ENCODE measurements around the gene PTPRM. TPM values are rescaled to one million over a fixed set of nuclear protein-coding genes. Genes with fewer than 3 reads are reported as not detected.
A peak's percentile ranks its signal among the peaks of the same experiment; 100 is the strongest.

The PTPRM gene
- total RNA-seq, 1 donor from 2014 or later, result 13.9 TPM

DNA sequence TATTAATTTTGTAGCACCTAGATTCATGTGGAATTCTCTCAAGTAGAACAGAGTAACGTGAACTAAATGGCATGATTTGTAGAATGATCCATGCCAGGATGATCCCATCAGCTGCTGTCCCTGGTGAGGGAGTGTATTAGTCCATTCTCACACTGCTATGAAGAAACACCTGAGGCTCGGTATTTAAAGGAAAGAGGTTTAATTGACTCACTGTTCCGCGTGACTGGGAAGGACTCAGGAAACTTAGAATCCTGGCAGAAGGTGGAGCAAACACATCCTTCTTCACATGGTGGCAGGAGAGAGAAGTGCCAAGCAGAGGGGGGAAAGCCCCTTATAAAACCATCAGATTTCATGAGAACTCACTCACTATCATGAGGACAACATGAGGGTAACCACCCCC is 312.6 kb downstream of the PTPRM start:
- TF ChIP-seq EZH2phosphoT487 (IDR thresholded peaks at IDR 0.05), result no peak
- TF ChIP-seq, protein P1, sequence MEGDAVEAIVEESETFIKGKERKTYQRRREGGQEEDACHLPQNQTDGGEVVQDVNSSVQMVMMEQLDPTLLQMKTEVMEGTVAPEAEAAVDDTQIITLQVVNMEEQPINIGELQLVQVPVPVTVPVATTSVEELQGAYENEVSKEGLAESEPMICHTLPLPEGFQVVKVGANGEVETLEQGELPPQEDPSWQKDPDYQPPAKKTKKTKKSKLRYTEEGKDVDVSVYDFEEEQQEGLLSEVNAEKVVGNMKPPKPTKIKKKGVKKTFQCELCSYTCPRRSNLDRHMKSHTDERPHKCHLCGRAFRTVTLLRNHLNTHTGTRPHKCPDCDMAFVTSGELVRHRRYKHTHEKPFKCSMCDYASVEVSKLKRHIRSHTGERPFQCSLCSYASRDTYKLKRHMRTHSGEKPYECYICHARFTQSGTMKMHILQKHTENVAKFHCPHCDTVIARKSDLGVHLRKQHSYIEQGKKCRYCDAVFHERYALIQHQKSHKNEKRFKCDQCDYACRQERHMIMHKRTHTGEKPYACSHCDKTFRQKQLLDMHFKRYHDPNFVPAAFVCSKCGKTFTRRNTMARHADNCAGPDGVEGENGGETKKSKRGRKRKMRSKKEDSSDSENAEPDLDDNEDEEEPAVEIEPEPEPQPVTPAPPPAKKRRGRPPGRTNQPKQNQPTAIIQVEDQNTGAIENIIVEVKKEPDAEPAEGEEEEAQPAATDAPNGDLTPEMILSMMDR (IDR thresholded peaks at IDR 0.05), result no peak
- TF ChIP-seq EZH2 (IDR thresholded peaks at IDR 0.05), result no peak

DNA sequence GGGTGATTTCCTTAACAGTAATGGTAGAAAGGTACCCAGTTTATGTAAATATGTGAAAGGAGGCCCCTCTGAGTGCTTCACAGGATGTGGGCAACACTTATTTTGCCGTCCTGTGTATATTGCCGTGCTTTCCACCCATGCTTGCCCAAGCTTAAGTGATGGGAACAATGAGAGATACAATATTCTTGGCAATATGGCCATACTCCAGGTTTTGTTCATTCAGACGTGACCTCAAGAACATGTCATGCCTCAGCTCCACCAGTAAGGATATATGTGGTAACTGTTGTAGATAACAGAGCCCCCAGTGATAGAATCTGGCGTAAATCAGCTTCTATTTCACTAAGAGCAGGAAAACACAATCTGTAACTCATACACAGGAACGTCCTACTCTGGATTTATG is 318.7 kb downstream of the PTPRM start:
- no peaks in the 10 kb centered on the region for H4K20me1 ChIP-seq (ENCODE audit: low read depth)
- TF ChIP-seq EZH2 (IDR thresholded peaks at IDR 0.05) (no peak), EZH2phosphoT487 (IDR thresholded peaks at IDR 0.05) (no peak)
- TF ChIP-seq, protein P1 (IDR thresholded peaks at IDR 0.05), result no peak
- H3K79me2 ChIP-seq (ENCODE audit: low read depth), result no peaks in the 10 kb centered on the region
- Mint-ChIP-seq H3K36me3 (no peaks in the 10 kb centered on the region), H3K27me3 (ENCODE audit: insufficient read depth, low read depth) (peaks cover 2% of the 10 kb centered on the region), H3K27ac (no peak overlapping the region), H3K4me1 (peaks cover 28% of the 10 kb centered on the region), H3K4me3 (no peak overlapping the region), H3K9me3 (peaks cover 3% of the 10 kb centered on the region)
- no peak overlapping the region for H2AFZ ChIP-seq (replicated peaks)
- H3F3A ChIP-seq (ENCODE audit: low read depth), result no peaks in the 10 kb centered on the region
- H3K9ac ChIP-seq, result no peak overlapping the region
- DNase-seq (ENCODE audit: low spot score), result no peak
- no peak overlapping the region for H3K4me2 ChIP-seq
- no peaks in the 10 kb centered on the region for H3K27me3 ChIP-seq
- no peaks in the 10 kb centered on the region for H3K9me3 ChIP-seq (ENCODE audit: low read depth)
- no peaks in the 10 kb centered on the region for H3K36me3 ChIP-seq
- no peak overlapping the region for H3K27ac ChIP-seq
- H3K4me1 ChIP-seq, result no peaks in the 10 kb centered on the region
- no peak overlapping the region for H3K4me3 ChIP-seq

More for the DNA sequence above, 312.6 kb downstream of the PTPRM start:
- H3F3A ChIP-seq (ENCODE audit: low read depth), result peaks cover 16% of the 10 kb centered on the region
- Mint-ChIP-seq H3K4me1 (peaks cover 50% of the 10 kb centered on the region), H3K27ac (peak overlapping the region; percentile 91), H3K27me3 (ENCODE audit: insufficient read depth, low read depth) (peaks cover 2% of the 10 kb centered on the region), H3K9me3 (peaks cover 3% of the 10 kb centered on the region), H3K36me3 (peaks cover 2% of the 10 kb centered on the region), H3K4me3 (no peak overlapping the region)
- H3K4me1 ChIP-seq, result peaks cover 23% of the 10 kb centered on the region
- no peak for DNase-seq (ENCODE audit: low spot score)
- no peak overlapping the region for H3K4me2 ChIP-seq
- H3K9me3 ChIP-seq (ENCODE audit: low read depth), result no peaks in the 10 kb centered on the region
- no peak overlapping the region for H3K27ac ChIP-seq
- H3K9ac ChIP-seq, result no peak overlapping the region
- no peaks in the 10 kb centered on the region for H3K27me3 ChIP-seq
- H4K20me1 ChIP-seq (ENCODE audit: low read depth), result no peaks in the 10 kb centered on the region
- H3K36me3 ChIP-seq, result no peaks in the 10 kb centered on the region
- H2AFZ ChIP-seq (replicated peaks), result no peak overlapping the region
- H3K4me3 ChIP-seq, result no peak overlapping the region
- no peaks in the 10 kb centered on the region for H3K79me2 ChIP-seq (ENCODE audit: low read depth)

DNA sequence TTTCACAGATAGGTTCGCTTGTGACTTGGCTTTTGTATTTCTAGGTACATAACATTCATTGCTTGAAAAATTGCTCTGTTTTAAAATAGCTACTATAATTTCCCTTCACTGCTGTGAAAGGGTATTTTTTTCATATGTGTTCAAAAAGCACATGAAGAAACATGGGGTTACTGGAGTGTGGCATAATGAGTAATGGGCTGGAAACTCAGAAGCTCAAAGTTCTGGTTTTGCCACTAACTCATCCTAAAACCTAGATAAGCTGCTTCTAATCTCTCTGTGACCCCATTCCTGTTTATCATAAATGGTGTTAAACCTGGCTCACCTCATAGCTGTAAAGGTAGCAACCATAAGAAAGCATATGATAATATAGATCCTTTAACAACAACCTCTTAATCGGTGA is 319.3 kb downstream of the PTPRM start:
- peaks cover 3% of the 10 kb centered on the region for H3K9me3 Mint-ChIP-seq
- Histone ChIP-seq H3K36me3 (no peaks in the 10 kb centered on the region), H3F3A (ENCODE audit: low read depth) (no peaks in the 10 kb centered on the region), H3K9ac (no peak overlapping the region), H4K20me1 (ENCODE audit: low read depth) (no peaks in the 10 kb centered on the region), H3K9me3 (ENCODE audit: low read depth) (no peaks in the 10 kb centered on the region), H3K4me2 (no peak overlapping the region), H3K4me3 (no peak overlapping the region), H2AFZ (replicated peaks) (no peak overlapping the region), H3K4me1 (no peaks in the 10 kb centered on the region), H3K27me3 (no peaks in the 10 kb centered on the region), H3K27ac (no peak overlapping the region), H3K79me2 (ENCODE audit: low read depth) (no peaks in the 10 kb centered on the region)
- H3K27me3 Mint-ChIP-seq (ENCODE audit: insufficient read depth, low read depth), result peaks cover 2% of the 10 kb centered on the region
- DNase-seq (ENCODE audit: low spot score), result no peak
- no peak overlapping the region for H3K4me3 Mint-ChIP-seq
- TF ChIP-seq EZH2phosphoT487 (IDR thresholded peaks at IDR 0.05) (no peak), EZH2 (IDR thresholded peaks at IDR 0.05) (no peak)
- TF ChIP-seq, protein P1 (IDR thresholded peaks at IDR 0.05), result no peak
- H3K4me1 Mint-ChIP-seq, result peaks cover 26% of the 10 kb centered on the region
- no peaks in the 10 kb centered on the region for H3K36me3 Mint-ChIP-seq
- no peak overlapping the region for H3K27ac Mint-ChIP-seq

Measured in neural progenitor cell (in vitro differentiated cells).